ENCODE measurements around the gene CD82. TPM values are rescaled to one million over a fixed set of nuclear protein-coding genes. Genes with fewer than 3 reads are reported as not detected.

The CD82 gene
- total RNA-seq, 1 donor = 2.6 TPM

DNA sequence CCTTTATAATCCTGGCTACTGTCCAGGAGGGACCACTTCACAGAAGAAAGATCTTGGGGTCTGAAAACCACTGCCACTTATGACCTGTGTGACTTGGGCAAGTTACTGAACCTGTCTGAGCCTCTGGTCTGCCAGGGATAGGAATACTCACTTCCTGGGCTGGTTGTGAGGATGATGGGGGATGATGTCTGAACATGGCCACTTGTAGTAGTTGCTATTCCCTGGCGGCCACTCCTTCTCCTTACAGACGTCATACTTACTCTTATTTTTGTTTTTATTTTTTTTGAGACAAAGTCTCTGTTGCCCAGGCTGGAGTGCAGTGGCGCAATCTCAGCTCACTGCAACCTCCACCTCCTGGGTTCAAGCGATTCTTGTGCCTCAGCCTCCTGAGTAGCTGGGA, 26.1 kb downstream of the CD82 start:
- TF ChIP-seq, protein P1, sequence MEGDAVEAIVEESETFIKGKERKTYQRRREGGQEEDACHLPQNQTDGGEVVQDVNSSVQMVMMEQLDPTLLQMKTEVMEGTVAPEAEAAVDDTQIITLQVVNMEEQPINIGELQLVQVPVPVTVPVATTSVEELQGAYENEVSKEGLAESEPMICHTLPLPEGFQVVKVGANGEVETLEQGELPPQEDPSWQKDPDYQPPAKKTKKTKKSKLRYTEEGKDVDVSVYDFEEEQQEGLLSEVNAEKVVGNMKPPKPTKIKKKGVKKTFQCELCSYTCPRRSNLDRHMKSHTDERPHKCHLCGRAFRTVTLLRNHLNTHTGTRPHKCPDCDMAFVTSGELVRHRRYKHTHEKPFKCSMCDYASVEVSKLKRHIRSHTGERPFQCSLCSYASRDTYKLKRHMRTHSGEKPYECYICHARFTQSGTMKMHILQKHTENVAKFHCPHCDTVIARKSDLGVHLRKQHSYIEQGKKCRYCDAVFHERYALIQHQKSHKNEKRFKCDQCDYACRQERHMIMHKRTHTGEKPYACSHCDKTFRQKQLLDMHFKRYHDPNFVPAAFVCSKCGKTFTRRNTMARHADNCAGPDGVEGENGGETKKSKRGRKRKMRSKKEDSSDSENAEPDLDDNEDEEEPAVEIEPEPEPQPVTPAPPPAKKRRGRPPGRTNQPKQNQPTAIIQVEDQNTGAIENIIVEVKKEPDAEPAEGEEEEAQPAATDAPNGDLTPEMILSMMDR (IDR thresholded peaks at IDR 0.05; ENCODE audit: insufficient read depth, low read length) = no peak
- no peak for DNase-seq (ENCODE audit: low read depth)
- no peak overlapping the region for H3K4me3 ChIP-seq (ENCODE audit: low read depth, low read length)

DNA sequence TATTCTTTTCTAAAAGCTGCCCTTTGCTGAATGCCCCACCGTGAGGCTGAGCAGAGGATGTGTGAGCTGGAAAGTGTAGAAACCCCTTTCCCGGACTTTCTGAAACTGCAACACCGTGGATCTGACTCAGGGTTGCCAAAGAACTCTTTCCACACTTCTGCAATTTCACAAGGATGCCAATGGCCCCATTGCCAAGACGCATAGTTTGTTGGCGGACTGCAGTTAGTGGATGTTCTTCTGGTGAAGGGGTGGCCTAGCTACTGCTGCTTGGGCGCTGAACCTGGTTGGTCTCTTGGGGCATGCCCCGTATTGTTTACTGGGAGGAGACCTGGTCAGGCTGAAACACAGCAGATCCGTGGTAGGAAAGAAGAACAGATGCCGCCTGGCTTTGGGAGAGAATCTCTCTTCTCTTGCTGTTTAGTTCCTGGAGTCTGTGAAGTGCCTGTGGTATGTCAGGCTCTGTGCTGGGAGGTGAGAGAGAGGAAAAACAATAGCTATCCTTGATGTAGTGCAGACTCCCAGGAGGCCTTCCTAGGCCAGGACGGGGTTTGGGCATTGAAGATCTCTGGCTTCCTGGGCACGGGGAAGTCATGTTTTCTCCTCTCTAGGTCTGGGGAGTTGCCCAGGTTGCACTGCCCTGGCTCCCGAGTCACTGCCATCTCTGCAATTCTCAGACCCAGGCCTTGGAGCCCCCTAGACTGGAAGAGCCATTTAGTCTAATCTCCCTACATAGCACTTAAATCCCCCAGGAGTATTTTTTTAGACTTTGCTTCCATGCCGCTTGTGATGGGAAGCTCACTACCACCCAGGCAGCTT, 26.9 kb downstream of the CD82 start:
- no peak overlapping the region for H3K4me3 ChIP-seq (ENCODE audit: low read depth, low read length)
- TF ChIP-seq, protein P1 (IDR thresholded peaks at IDR 0.05; ENCODE audit: insufficient read depth, low read length) = no peak
- DNase-seq (ENCODE audit: low read depth) = peak; percentile 91

DNA sequence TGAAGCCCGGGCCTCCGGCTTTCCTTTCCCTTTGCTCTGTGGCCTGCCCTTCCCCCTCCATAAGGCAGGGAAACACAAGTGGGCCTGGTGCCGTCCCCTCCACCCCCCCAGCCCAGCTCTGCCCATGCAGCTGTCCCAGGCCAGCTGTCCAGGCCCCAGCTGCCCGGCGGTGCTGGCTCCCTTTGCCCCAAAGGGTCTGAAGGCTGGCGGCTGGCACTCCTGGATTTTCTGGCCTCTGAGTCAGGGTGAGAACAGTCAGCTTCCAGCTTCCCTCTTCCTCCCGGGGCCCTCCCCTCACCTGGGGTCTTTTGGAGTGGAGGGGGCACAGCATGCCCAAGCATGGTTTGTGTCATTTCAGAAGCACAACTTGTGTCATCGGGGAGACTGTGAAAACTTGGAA, 27.8 kb downstream of the CD82 start:
- DNase-seq (ENCODE audit: low read depth) = no peak
- TF ChIP-seq, protein P1 (IDR thresholded peaks at IDR 0.05; ENCODE audit: insufficient read depth, low read length) = no peak
- no peak overlapping the region for H3K4me3 ChIP-seq (ENCODE audit: low read depth, low read length)

DNA sequence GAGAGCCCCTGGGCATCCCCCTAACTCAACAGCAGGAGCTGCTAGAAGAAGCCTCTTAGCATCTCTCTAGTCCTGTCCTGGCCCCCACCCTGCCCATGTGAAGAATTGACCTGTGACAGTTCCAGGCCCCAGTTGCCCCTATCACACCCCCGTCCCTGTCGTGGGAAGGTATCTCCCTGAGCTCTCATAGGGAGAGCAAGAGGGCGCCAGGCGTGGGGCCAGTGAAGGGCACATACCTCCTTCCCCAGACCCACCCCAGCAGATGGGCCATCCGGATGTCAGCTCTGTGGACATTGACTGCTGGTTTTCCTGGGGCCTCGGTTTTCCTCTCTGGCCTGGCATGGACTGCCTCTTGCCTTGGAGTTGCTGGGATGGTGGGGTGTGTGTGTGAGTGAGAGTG, 29.5 kb downstream of the CD82 start:
- no peak for DNase-seq (ENCODE audit: low read depth)
- H3K4me3 ChIP-seq (ENCODE audit: low read depth, low read length) = no peak overlapping the region
- TF ChIP-seq, protein P1 (IDR thresholded peaks at IDR 0.05; ENCODE audit: insufficient read depth, low read length) = no peak

DNA sequence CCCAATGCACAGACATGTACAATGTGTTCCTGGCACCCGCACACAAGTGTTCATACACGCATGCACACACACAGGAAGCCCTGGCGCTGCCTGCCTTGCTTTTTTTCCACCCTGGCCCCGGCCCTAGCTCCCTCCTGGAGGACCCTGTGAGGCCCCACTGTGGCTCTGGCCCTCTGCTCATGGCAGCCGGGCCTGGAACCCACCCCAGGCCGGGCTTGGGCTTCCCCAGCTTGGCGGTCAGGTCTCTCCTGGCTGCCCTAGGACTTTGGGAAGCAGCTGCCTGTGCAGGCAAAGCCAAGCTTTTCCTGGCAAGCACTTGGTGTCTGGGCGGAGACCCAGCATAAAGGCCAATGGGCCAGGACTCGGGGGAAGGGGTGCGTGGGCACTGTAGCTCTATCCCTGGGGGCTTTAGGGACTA, 30.5 kb downstream of the CD82 start:
- H3K4me3 ChIP-seq (ENCODE audit: low read depth, low read length) = no peak overlapping the region
- DNase-seq (ENCODE audit: low read depth) = peak; percentile 54
- TF ChIP-seq, protein P1 (IDR thresholded peaks at IDR 0.05; ENCODE audit: insufficient read depth, low read length) = no peak

DNA sequence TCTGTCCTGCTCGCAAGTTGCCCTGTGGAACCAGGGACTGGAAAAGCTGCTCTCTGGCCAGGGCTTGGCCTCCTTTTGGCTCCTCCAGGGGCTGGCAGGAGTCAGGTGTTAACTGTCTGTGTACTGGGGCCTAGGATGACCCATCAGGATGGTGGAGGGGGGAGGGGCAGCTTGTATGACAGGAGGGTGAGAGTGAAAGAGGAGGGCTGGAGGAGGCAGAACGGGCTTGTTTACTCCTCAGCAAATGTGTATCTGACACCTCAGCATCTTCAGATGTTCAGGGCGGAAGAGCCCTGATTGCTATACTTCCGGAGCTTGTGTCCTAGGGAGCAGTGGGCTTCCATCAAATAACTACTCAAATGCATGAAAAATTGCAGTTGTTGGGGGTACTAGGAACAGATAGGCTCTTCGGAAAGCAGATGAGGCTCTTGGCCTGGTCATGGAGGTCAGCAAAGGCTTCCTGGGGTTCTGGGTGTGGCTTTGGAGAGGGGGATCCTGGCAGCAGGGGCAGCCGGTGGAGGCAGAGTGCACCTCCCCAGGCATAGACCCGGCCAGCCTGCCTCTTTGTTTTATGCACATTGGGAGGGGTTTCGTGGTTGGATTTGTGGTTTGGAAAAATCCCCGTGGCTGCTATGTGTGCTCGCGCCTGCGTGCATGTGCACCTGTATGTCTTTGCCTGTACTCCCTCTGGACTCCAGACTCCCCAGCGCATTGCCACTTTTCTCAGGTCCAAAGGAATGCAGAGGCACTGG, 31.2 kb downstream of the CD82 start:
- TF ChIP-seq, protein P1 (IDR thresholded peaks at IDR 0.05; ENCODE audit: insufficient read depth, low read length) = no peak
- H3K4me3 ChIP-seq (ENCODE audit: low read depth, low read length) = no peak overlapping the region
- no peak for DNase-seq (ENCODE audit: low read depth)
